DMS 273 (cell line): ENCODE results near the gene NPIPB4.
"Not testable (repeated sequence)": the region's sequence is repeated elsewhere in the genome, so short reads cannot be mapped to it uniquely, and the experiment has no call there.

Experiments used
- DNase-seq: peaks from one replicate; lab custom pipeline; 2025; ENCODE audit not compliant: unreplicated experiment; lab: John Stamatoyannopoulos, UW

Gene NPIPB4

DNA sequence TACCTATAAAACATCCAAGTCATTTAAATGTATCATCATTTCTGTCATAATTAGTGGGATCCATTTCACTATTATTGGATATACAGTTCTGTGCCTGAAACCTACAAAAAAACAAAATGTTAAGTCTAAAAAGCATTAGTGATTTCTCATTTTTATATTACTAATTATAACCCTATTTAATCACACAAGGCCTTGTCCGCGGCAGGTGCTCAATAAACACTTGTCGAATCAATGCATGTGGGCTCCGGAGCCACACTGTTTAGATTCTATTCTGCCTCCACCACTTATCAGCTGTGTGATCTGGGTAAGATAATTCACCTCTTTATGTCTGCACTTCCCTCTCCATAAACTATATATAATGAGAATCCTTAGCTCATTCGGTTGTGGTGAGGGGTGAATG lies at the start of gene NPIPB4:
TSS of gene NPIPB4 (minus strand) at position 101 of the 400 bp plus-strand sequence. CDS start 378 bp downstream, outside the sequence.
- DNase-seq: not testable (repeated sequence)

- DNase-seq: not testable (repeated sequence)
Measured at GRCh38 chr16:21898998-21899397, 41.4 kb upstream of the NPIPB4 start.

- not testable (repeated sequence) for DNase-seq
Measured at GRCh38 chr16:21881988-21882387, 24.4 kb upstream of the NPIPB4 start.

GRCh38 chr16:21837186-21837585 lies 20.4 kb downstream of the NPIPB4 start:
- not testable (repeated sequence) for DNase-seq

- DNase-seq: not testable (repeated sequence)
Measured at GRCh38 chr16:21836334-21836733, 21.2 kb downstream of the NPIPB4 start.

DNA sequence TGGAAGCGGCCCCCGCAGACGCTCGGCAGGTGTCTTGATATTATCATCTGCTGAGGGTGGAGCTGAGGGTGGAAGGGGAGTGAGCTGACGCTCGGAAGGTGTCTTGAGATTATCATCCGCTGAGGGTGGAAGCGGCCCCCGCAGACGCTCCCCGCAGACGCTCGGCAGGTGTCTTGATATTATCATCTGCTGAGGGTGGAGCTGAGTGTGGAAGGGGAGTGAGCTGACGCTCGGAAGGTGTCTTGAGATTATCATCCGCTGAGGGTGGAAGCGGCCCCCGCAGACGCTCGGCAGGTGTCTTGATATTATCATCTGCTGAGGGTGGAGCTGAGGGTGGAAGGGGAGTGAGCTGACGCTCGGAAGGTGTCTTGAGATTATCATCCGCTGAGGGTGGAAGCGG lies 21.8 kb downstream of the NPIPB4 start:
- not testable (repeated sequence) for DNase-seq

- DNase-seq: not testable (repeated sequence)
Measured at GRCh38 chr16:21834211-21834610, 23.3 kb downstream of the NPIPB4 start.

GRCh38 chr16:21829929-21830328 lies 27.6 kb downstream of the NPIPB4 start:
- not testable (repeated sequence) for DNase-seq

GRCh38 chr16:21826067-21826706 lies 31.4 kb downstream of the NPIPB4 start:
- DNase-seq: not testable (repeated sequence)

DNA sequence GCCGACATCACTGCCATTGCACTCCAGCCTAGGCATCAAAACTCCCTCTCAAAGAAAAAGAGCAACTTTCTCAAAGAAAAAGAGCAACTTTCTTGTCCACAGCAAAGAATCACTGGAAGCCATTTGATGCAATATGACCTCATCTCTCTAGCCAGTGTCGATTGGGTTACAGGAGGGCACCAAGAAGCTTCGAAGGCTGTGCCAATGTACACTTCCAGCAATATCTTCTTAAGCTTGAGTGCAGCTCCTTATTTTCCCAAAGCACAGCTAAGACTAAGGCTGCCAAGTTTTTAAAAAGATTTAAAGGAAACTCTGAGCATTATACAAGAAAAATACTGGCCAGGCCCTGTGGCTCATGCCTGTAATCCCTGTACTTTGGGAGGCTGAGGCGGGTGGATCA lies 32.0 kb downstream of the NPIPB4 start:
- not testable (repeated sequence) for DNase-seq

GRCh38 chr16:21823258-21823657 lies 34.3 kb downstream of the NPIPB4 start:
- not testable (repeated sequence) for DNase-seq

GRCh38 chr16:21820908-21821465 lies 36.6 kb downstream of the NPIPB4 start:
- DNase-seq: not testable (repeated sequence)

- peak; percentile 81 for DNase-seq
Measured at GRCh38 chr16:21820028-21820907, 37.3 kb downstream of the NPIPB4 start.

DNA sequence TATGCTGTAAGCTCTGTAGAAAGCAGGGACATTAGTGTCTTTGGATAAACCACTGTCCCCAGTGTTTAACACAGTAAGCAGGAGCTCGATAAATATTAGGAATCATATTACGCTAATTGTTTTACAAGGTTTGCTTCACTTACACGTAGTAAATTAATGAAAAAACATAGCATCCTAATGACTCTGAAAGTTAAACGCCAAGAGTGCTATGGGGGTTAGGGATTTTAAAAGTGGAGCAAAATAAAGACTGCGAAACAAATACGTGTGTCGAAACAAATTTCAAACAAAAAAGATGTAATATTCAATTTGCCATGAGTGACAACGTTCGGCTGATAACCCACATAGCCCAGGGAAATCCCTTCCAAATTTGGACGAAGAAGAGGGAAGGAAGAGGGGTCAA lies 37.9 kb downstream of the NPIPB4 start:
- not testable (repeated sequence) for DNase-seq

DNA sequence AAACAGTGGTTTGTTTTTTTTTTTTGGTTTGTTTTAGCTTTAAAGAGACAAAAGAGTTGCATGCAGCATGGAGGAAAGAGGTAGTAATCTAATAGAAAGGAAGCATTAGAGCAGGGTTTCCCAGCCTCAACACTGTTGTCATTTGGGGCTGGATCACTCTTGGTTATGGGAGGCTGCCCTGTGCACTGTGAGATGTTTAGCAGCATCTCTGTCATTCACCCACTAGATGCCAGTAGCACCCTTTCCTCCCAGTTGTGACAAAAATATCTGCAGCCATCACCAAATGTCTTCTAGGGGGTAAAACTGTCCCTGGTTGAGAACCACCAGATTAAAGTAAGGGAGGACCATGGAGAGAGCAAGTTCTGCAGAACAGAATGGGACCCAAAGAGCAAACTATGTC lies 40.5 kb downstream of the NPIPB4 start:
- not testable (repeated sequence) for DNase-seq

DNA sequence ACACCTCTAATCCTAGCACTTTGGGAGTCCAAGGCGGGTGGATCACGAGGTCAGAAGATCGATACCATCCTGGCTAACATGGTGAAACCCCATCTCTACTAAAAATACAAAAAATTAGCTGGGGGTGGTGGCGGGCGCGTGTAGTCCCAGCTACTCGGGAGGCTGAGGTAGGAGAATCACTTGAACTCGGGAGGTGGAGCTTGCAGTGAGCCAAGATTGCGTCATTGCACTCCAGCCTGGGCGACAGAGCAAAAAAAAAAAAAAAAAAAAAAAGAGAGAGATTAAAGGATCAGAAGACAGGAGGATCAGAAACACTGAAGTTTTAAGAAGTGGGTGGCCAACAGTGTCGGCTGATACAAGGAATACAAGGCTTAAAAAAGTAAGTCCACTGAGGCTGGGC lies 41.9 kb downstream of the NPIPB4 start:
- not testable (repeated sequence) for DNase-seq

GRCh38 chr16:21802375-21802663 lies 55.2 kb downstream of the NPIPB4 start:
- not testable (repeated sequence) for DNase-seq

DNA sequence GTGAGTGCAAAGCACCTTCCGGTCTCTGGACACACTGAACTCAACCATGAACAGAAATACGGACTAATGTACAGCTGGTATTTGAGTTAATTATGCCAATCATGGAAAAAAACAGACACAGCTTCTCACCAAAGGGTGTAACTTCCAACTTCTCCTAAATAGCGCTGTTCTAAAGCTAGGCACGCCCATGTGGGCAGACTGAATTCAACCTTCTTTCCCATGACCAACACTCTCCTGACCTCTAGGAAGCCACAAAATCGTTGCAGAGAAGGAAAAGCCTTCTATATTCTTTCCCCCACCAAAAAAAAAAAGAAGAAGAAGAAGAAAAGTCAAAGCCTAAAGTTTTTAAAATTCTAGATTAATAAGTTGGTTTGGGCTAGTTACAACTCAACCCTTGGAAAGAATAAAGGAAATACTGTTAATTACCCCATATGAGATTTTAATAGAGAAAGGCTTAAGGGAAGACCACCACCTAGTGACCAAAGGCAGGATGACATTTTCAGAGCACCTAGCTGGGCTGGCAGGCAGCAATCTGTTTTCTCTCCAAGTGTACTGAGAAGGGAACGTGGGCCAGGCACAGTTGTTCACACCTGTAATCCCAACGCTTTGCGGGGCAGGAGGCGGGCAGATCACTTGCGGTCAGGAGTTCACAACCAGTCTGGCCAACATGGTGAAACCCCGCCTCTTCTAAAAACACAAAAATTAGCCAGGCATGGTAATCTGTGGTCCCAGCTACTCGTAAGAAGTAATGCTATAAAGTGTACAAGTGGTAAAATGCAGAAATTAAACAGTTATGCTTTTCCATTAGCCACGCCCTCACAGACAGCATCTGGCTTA lies 55.8 kb downstream of the NPIPB4 start:
- DNase-seq: peak; percentile 66

DNA sequence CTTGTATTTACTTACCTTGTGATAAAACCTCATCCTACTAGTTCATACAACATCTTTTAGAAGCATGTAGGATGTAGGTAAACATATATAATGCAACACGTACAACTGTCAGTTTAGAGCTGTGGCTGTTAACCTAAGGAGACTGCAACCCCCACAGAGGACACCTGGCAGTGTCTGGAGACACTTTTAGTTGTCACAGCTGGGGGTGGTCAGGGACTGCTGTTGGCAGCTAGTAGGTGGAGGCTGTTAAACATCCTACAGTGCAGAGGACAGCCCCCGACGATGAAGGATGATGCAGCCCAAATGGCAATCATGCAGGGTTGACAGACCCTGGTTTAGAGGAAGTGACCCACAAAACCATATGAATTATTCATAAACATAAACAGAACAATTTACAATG lies 59.0 kb downstream of the NPIPB4 start:
- not testable (repeated sequence) for DNase-seq

DNA sequence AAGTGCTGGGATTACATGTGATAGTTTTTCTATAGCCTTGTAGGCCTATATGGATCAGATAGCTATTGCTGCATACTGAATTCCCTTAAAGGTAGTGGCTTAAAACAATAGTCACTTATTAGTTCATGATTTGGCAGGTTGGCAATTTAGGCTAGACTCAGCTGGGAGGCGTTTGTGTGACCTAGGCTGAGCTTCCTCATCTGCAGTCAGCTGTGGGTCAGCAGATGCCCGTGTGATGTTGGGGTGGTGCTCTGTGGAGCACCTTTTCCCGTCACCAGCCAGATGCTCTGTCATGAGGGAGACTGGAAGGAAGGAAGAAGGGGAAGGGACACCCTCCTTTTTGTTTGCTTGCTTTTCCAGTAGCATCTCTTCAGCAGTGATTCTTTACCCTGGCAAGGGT lies 64.2 kb downstream of the NPIPB4 start:
- DNase-seq: not testable (repeated sequence)

DNA sequence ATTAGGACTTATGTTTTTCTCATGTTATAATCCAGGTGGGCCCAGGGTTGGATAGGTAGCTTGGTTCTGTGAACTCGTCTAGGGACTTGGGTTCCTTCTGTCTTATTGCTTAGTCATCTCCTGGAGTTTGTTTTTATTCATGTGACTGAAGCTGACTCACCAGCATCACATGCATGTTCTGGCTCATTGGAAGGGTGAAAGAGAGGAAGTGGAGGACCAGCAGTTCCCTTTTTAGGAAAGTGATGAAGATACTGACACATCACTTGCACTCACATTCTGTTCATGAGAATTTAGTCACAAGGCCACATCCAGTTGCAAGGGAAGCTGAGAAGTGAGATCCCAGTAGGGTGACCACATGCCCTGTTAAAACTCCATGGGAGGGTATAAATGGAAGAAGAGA lies 67.0 kb downstream of the NPIPB4 start:
- DNase-seq: not testable (repeated sequence)
